Panc1 (cell line): ENCODE measurements around the gene PBX1. TPM values are rescaled to one million over a fixed set of nuclear protein-coding genes. Genes with fewer than 3 reads are reported as not detected.

Experiments used
- ATAC-seq: fragments of 200-7000 bp; cut with Tn5 transposase; 2 replicates; pipeline ENCODE4 v1.9.1; 2020; ENCODE audit warnings: mild to moderate bottlenecking, moderate library complexity
- BruUV-seq: library from RNA; stranded (reverse); fragments of 400-500 nt; replicated peaks from 2 replicates; lab custom pipeline; 2021; lab: Mats Ljungman, UMichigan
- CTCF ChIA-PET: fragments of 300-600 bp; sonication (Branson Sonifier 250); formaldehyde crosslinking; loops from one replicate; lab custom pipeline; 2022; ENCODE audit warnings: antibody characterized with exemption; lab: Charles Lee
- POLR2A ChIA-PET: fragments of 300-600 bp; sonication (Branson Sonifier 250); formaldehyde crosslinking; loops from one replicate; lab custom pipeline; 2022; ENCODE audit warnings: antibody characterized with exemption; lab: Charles Lee
- DNase-seq: peaks from one replicate; pipeline ENCODE4 v3.0.0-alpha.2; 2010; ENCODE audit warnings: low read depth, low spot score
- H3K27ac ChIP-seq: 2 replicates; pipeline ENCODE4 v1.5.1; 2011; ENCODE audit warnings: mild to moderate bottlenecking, low read length, inconsistent platforms
- H3K27me3 ChIP-seq: fragments of 200-500 bp; sonication (Bioruptor generic); 2 replicates; pipeline ENCODE4 v1.6.0; 2014; ENCODE audit warnings: low read length, inconsistent platforms; ENCODE audit not compliant: control insufficient read depth, insufficient read depth
- H3K36me3 ChIP-seq: fragments of 200-500 bp; sonication (Bioruptor generic); 2 replicates; pipeline ENCODE4 v1.5.1; 2014; ENCODE audit warnings: inconsistent platforms, mild to moderate bottlenecking, low read length, moderate library complexity; ENCODE audit not compliant: control insufficient read depth, insufficient read depth
- H3K4me1 ChIP-seq: 2 replicates; pipeline ENCODE4 v1.5.1; 2011; ENCODE audit warnings: inconsistent platforms, mild to moderate bottlenecking, low read length, moderate library complexity; ENCODE audit not compliant: control insufficient read depth, insufficient read depth
- H3K4me3 ChIP-seq, 2 experiments: 2 replicates each; pipeline ENCODE4 v1.5.1; 2011 to 2012; ENCODE audit warnings: low read depth in 2 of 2, low read length in 2 of 2, mild to moderate bottlenecking in 2 of 2, inconsistent platforms in 1 of 2, moderate library complexity in 1 of 2
- H3K9me3 ChIP-seq: fragments of 200-500 bp; sonication (Bioruptor generic); 2 replicates; pipeline ENCODE4 v1.5.1; 2014; ENCODE audit warnings: low read depth, mild to moderate bottlenecking, inconsistent platforms, low read length, moderate library complexity; ENCODE audit not compliant: control insufficient read depth, insufficient read depth
- POLR2AphosphoS5 ChIP-seq: IDR thresholded peaks from 2 replicates; pipeline ENCODE4 v1.6.1; 2012; ENCODE audit warnings: mild to moderate bottlenecking, low read depth, low read length, moderate library complexity
- SIN3A ChIP-seq: IDR thresholded peaks from 2 replicates; pipeline ENCODE4 v1.6.1; 2012; ENCODE audit warnings: low read depth, mild to moderate bottlenecking, low read length, moderate library complexity, borderline replicate concordance; ENCODE audit not compliant: insufficient read depth
- TCF7L2 ChIP-seq: IDR thresholded peaks from 2 replicates; pipeline ENCODE4 v1.6.1; 2011; ENCODE audit warnings: mild to moderate bottlenecking, low read depth, low read length, inconsistent platforms
- in situ Hi-C: cut with HindIII; loops from 2 replicates; pipeline ENCODE4 v1.10.0; 2016; ENCODE audit warnings: low sequenced_read_pairs, low pct_unique_long_range_greater_than_20kb
- intact Hi-C: fragments of 100-400 bp; cut with micrococcal nuclease; formaldehyde crosslinking; loops from one replicate; pipeline ENCODE4 v1.10.0; 2022; ENCODE audit not compliant: unreplicated experiment
- total RNA-seq: library from RNA; stranded (reverse); gene quantifications from one replicate; pipeline ENCODE4 v1.2.1, GENCODE V29; 2021; ENCODE audit not compliant: unreplicated experiment
- TF ChIP-seq, protein P1 (sequence below): fragments of 450-650 bp; IDR thresholded peaks from 2 replicates; pipeline ENCODE4 v1.5.1; 2017; ENCODE audit warnings: mild to moderate bottlenecking
- TF ChIP-seq, protein P2 (sequence below), 2 experiments: IDR thresholded peaks; 2 replicates each; pipeline ENCODE4 v1.6.1; 2011 to 2012; ENCODE audit warnings: low read depth in 2 of 2, control low read depth in 1 of 2, low read length in 1 of 2, mild to moderate bottlenecking in 1 of 2, moderate library complexity in 1 of 2; ENCODE audit not compliant: insufficient read depth in 1 of 2

Gene PBX1
- total RNA-seq, 1 experiment from 2014 or later = 2.0 TPM

DNA sequence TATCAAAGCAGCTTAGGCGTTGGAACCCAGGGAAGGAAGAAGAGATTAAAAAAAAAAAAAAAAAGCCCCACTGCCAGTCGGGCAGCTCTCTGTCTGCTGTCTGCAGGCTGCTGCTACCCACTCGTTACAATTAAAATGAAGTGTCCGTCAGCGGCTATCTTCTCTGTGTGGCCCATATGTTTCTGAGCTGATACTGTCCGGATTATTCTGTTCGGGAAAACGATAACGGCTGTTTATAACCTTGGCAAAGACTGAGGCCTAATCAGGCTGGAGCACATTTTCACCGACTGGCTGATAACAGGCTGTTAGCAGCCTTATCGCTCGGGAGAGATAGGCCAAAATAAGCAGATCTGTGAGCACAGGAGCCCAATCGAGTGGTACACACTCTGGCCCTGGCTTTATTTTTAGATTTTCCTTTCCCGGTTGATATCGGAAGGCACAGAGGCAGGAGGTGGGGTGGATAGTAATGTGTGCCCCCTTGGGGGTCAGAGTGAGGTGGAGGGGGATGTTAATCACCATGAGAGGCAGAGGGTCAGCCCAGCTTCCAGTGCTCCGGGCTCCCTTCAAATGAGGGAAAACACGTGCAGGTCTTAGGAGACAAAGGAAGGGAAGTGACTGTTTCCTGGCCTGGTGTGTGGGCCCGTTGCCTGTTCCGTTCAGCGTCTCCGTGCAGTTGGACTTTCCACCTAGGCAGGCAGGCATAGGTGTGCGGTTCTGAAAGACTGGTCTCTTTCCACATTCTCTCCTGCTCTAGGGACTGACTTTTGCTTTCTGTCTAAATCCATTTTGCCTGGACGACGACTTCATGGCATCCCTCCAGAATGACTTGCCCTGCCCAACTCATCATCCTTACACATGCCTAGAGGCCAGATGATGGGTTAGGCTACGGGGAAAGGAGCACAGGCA, 153.4 kb downstream of the PBX1 start:
- TF ChIP-seq, protein P1, sequence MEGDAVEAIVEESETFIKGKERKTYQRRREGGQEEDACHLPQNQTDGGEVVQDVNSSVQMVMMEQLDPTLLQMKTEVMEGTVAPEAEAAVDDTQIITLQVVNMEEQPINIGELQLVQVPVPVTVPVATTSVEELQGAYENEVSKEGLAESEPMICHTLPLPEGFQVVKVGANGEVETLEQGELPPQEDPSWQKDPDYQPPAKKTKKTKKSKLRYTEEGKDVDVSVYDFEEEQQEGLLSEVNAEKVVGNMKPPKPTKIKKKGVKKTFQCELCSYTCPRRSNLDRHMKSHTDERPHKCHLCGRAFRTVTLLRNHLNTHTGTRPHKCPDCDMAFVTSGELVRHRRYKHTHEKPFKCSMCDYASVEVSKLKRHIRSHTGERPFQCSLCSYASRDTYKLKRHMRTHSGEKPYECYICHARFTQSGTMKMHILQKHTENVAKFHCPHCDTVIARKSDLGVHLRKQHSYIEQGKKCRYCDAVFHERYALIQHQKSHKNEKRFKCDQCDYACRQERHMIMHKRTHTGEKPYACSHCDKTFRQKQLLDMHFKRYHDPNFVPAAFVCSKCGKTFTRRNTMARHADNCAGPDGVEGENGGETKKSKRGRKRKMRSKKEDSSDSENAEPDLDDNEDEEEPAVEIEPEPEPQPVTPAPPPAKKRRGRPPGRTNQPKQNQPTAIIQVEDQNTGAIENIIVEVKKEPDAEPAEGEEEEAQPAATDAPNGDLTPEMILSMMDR = no peak
- TF ChIP-seq SIN3A (no peak), TCF7L2 (no peak), POLR2AphosphoS5 (no peak)
- TF ChIP-seq, protein P2, sequence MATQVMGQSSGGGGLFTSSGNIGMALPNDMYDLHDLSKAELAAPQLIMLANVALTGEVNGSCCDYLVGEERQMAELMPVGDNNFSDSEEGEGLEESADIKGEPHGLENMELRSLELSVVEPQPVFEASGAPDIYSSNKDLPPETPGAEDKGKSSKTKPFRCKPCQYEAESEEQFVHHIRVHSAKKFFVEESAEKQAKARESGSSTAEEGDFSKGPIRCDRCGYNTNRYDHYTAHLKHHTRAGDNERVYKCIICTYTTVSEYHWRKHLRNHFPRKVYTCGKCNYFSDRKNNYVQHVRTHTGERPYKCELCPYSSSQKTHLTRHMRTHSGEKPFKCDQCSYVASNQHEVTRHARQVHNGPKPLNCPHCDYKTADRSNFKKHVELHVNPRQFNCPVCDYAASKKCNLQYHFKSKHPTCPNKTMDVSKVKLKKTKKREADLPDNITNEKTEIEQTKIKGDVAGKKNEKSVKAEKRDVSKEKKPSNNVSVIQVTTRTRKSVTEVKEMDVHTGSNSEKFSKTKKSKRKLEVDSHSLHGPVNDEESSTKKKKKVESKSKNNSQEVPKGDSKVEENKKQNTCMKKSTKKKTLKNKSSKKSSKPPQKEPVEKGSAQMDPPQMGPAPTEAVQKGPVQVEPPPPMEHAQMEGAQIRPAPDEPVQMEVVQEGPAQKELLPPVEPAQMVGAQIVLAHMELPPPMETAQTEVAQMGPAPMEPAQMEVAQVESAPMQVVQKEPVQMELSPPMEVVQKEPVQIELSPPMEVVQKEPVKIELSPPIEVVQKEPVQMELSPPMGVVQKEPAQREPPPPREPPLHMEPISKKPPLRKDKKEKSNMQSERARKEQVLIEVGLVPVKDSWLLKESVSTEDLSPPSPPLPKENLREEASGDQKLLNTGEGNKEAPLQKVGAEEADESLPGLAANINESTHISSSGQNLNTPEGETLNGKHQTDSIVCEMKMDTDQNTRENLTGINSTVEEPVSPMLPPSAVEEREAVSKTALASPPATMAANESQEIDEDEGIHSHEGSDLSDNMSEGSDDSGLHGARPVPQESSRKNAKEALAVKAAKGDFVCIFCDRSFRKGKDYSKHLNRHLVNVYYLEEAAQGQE (IDR thresholded peaks at IDR 0.05; ENCODE audit: insufficient read depth in 1 of 2, low read depth in 2 of 2, low read length in 1 of 2) = no peak
- no TSS peak for BruUV-seq
- H3K4me3 ChIP-seq = no peak overlapping the region
- no peak for DNase-seq
- intact Hi-C loops (no loop called here), in situ Hi-C loops (no loop called here)
- H3K36me3 ChIP-seq = no peaks in the 10 kb centered on the region
- no peak overlapping the region for H3K27ac ChIP-seq
- ChIA-PET POLR2A (no interaction called here), CTCF (no interaction called here)
- H3K27me3 ChIP-seq = no peaks in the 10 kb centered on the region
- ATAC-seq = no peak
- no peaks in the 10 kb centered on the region for H3K4me1 ChIP-seq
- no peaks in the 10 kb centered on the region for H3K9me3 ChIP-seq

DNA sequence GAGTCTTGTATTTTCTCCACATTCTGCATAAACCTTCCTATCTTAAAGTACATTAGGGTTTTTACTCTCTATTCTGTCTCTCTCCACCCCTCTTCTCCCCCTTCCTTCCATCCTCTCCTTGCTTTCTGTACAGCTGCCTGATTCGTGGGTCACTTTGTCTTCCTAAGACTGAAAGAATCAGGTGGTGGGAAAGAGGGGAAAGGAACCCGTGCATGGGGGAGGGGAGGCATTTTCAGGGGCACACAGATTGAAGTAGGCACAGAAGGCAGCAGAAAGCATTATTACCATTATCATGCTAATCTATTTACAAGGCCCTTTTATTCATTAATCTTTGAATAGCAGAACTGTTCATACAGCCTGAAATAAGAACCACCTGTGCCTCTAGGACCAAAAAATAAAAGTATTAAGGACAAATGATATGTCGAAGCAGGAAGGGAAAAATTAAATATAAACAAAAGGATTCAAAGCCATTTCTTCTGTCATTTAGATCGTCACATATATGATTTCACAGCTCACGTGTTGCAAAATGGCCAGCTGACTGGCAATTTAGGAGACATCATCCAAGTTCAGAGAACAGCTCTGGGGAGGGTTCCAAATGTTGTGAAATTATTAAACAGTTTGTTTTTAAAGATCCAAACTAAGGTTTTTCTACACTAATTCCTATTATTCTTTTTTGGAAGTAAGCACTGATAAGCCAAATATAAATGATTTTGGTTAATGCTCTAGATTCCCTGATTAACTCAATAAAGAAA, 154.6 kb downstream of the PBX1 start:
- in situ Hi-C loops = no loop called here
- intact Hi-C loops = no loop called here
- TF ChIP-seq, protein P1 = no peak
- TF ChIP-seq SIN3A (no peak), TCF7L2 (no peak), POLR2AphosphoS5 (no peak)
- TF ChIP-seq, protein P2 (IDR thresholded peaks at IDR 0.05; ENCODE audit: insufficient read depth in 1 of 2, low read depth in 2 of 2, low read length in 1 of 2) = no peak
- Histone ChIP-seq H3K27ac (no peak overlapping the region), H3K9me3 (no peaks in the 10 kb centered on the region), H3K36me3 (no peaks in the 10 kb centered on the region), H3K4me3 (no peak overlapping the region), H3K4me1 (no peaks in the 10 kb centered on the region), H3K27me3 (no peaks in the 10 kb centered on the region)
- CTCF ChIA-PET = no interaction called here
- ATAC-seq (no peak), DNase-seq (no peak)
- POLR2A ChIA-PET = no interaction called here
- no TSS peak for BruUV-seq
